HG03520 (cell line): ENCODE results near the gene CDC5L.

ENCODE experiments used
- ATAC-seq: cut with Tn5 transposase; IDR thresholded peaks from one replicate; pipeline ENCODE4 v1.9.1; 2021; ENCODE audit warnings: mild to moderate bottlenecking, moderate library complexity; ENCODE audit not compliant: unreplicated experiment

Gene CDC5L

GRCh38 chr6:44495036-44495901, 107.8 kb downstream of the CDC5L start:
- no peak for ATAC-seq

GRCh38 chr6:44496665-44497369, 109.3 kb downstream of the CDC5L start:
- no peak for ATAC-seq

GRCh38 chr6:44497807-44498206, 110.3 kb downstream of the CDC5L start:
- no peak for ATAC-seq

- ATAC-seq, result no peak
Observed at GRCh38 chr6:44498436-44498835, 110.9 kb downstream of the CDC5L start.

- ATAC-seq, result no peak
Observed at GRCh38 chr6:44499609-44500008, 112.1 kb downstream of the CDC5L start.
